WTC11 (cell line): ENCODE data around the gene DOCK1. TPM values are rescaled to one million over a fixed set of nuclear protein-coding genes. Genes with fewer than 3 reads are reported as not detected.
A peak's percentile ranks its signal among the peaks of the same experiment; 100 is the strongest.

Source experiments
- ATAC-seq: fragments of 200-7000 bp; cut with Tn5 transposase; 2 replicates; pipeline ENCODE4 v1.10.0; 2021; ENCODE audit warnings: mild to moderate bottlenecking, moderate library complexity
- CTCF ChIA-PET: fragments of 300-600 bp; sonication (Branson Sonifier 250); formaldehyde crosslinking; loops from one replicate; lab custom pipeline; 2021; ENCODE audit warnings: antibody characterized with exemption; lab: Charles Lee
- POLR2A ChIA-PET: fragments of 350-600 bp; sonication (Branson Sonifier 250); formaldehyde crosslinking; loops from one replicate; lab custom pipeline; 2021; ENCODE audit warnings: antibody characterized with exemption; lab: Charles Lee
- DNase-seq: peaks from one replicate; pipeline ENCODE4 v3.0.0; 2021; ENCODE audit warnings: low spot score
- H3K27ac Mint-ChIP-seq: 2 replicates; pipeline ENCODE4 v1.8.0; 2021; ENCODE audit warnings: mixed read lengths
- H3K27me3 Mint-ChIP-seq: 2 replicates; pipeline ENCODE4 v1.8.0; 2021; ENCODE audit warnings: low read depth, mild to moderate bottlenecking, moderate library complexity, mixed read lengths
- H3K36me3 Mint-ChIP-seq: 2 replicates; pipeline ENCODE4 v1.8.0; 2021; ENCODE audit warnings: mixed read lengths
- H3K4me1 Mint-ChIP-seq: 2 replicates; pipeline ENCODE4 v1.8.0; 2022; ENCODE audit warnings: mixed read lengths
- H3K4me3 Mint-ChIP-seq: 2 replicates; pipeline ENCODE4 v1.8.0; 2021; ENCODE audit warnings: mild to moderate bottlenecking, moderate library complexity, mixed read lengths
- H3K9me3 Mint-ChIP-seq: 2 replicates; pipeline ENCODE4 v1.8.0; 2021; ENCODE audit warnings: mixed read lengths
- AR ChIP-seq: fragments of 250-450 bp; sonication (Bioruptor Pico); IDR thresholded peaks from 2 replicates; pipeline ENCODE4 v1.9.0; 2021; ENCODE audit warnings: mild to moderate bottlenecking
- ARID4B ChIP-seq: sonication (generic); formaldehyde crosslinking; IDR thresholded peaks from 2 replicates; pipeline ENCODE4 v1.8.0; 2023; ENCODE audit warnings: missing genetic modification reagents, mild to moderate bottlenecking, borderline replicate concordance
- CREB1 ChIP-seq: sonication (generic); formaldehyde crosslinking; IDR thresholded peaks from 2 replicates; pipeline ENCODE4 v1.8.0; 2023; ENCODE audit warnings: mild to moderate bottlenecking, missing genetic modification reagents
- HMGXB4 ChIP-seq: sonication (generic); formaldehyde crosslinking; IDR thresholded peaks from 2 replicates; pipeline ENCODE4 v1.8.1; 2023; ENCODE audit warnings: mild to moderate bottlenecking, moderate library complexity, missing genetic modification reagents
- PRDM15 ChIP-seq: sonication (generic); formaldehyde crosslinking; IDR thresholded peaks from 2 replicates; pipeline ENCODE4 v1.8.0; 2022; ENCODE audit warnings: missing genetic modification reagents
- SOX15 ChIP-seq: fragments of 250-450 bp; sonication (Bioruptor Pico); IDR thresholded peaks from 2 replicates; pipeline ENCODE4 v1.9.0; 2021; ENCODE audit warnings: mild to moderate bottlenecking
- SP1 ChIP-seq: sonication (generic); formaldehyde crosslinking; conservative IDR thresholded peaks from 2 replicates; pipeline ENCODE4 v1.8.1; 2022; ENCODE audit warnings: missing genetic modification reagents
- STAT6 ChIP-seq: sonication (generic); formaldehyde crosslinking; conservative IDR thresholded peaks from 2 replicates; pipeline ENCODE4 v1.8.1; 2023; ENCODE audit warnings: mild to moderate bottlenecking, low read depth, missing genetic modification reagents, moderate library complexity
- TEAD1 ChIP-seq: sonication (generic); formaldehyde crosslinking; IDR thresholded peaks from 2 replicates; pipeline ENCODE4 v1.8.0; 2022; ENCODE audit warnings: mild to moderate bottlenecking, missing genetic modification reagents
- ZNF396 ChIP-seq: fragments of 250-450 bp; sonication (Bioruptor Pico); IDR thresholded peaks from 2 replicates; pipeline ENCODE4 v1.8.0; 2021; ENCODE audit warnings: mild to moderate bottlenecking, moderate library complexity, borderline replicate concordance
- ZNF423 ChIP-seq: fragments of 250-450 bp; sonication (Bioruptor Pico); IDR thresholded peaks from 2 replicates; pipeline ENCODE4 v2.1.2; 2022; ENCODE audit warnings: mild to moderate bottlenecking, moderate library complexity
- ZNF532 ChIP-seq: fragments of 250-450 bp; sonication (Bioruptor Pico); IDR thresholded peaks from 2 replicates; pipeline ENCODE4 v1.9.0; 2021; ENCODE audit warnings: mild to moderate bottlenecking, borderline replicate concordance
- ZNF671 ChIP-seq: fragments of 250-450 bp; sonication (Bioruptor Pico); IDR thresholded peaks from 2 replicates; pipeline ENCODE4 v1.8.0; 2021; ENCODE audit warnings: mild to moderate bottlenecking
- ZSCAN18 ChIP-seq: fragments of 250-450 bp; sonication (Bioruptor Pico); IDR thresholded peaks from 2 replicates; pipeline ENCODE4 v2.1.2; 2022; ENCODE audit warnings: mild to moderate bottlenecking, moderate library complexity
- total RNA-seq: library from RNA; stranded (reverse); gene quantifications from 3 replicates; pipeline ENCODE4 v1.2.3, GENCODE V29; 2021

DOCK1 gene
- total RNA-seq, 1 experiment from 2014 or later = 52.1 TPM

- TF ChIP-seq HMGXB4 (CRISPR knock-in tag) (no peak), ZNF671 (no peak)
These were observed 311.0 kb downstream of the DOCK1 start (continued) for GRCh38 chr10:127216274-127216673.

GRCh38 chr10:127216786-127217185 is 311.6 kb downstream of the DOCK1 start:
- Mint-ChIP-seq H3K27me3 (no peaks in the 10 kb centered on the region), H3K36me3 (peaks cover 11% of the 10 kb centered on the region), H3K4me3 (peak overlapping the region; percentile 21; the same call in 1 of the 2 replicates), H3K27ac (peak overlapping the region; percentile 98), H3K9me3 (peaks cover 14% of the 10 kb centered on the region), H3K4me1 (peaks cover 38% of the 10 kb centered on the region)
- ChIA-PET CTCF (interaction anchor here (1.5 kb wide), 2 partner anchors 22 to 27 kb away, joined by 5 to 8 read pairs; no protein-coding TSS in a partner anchor), POLR2A (no interaction called here)
- ATAC-seq = peak; percentile 63
- DNase-seq = no peak
- TF ChIP-seq CREB1 (CRISPR knock-in tag) (no peak), TEAD1 (no peak), AR (no peak), ZNF423 (CRISPR knock-in tag) (no peak), ZSCAN18 (CRISPR knock-in tag) (no peak), SP1 (no peak), PRDM15 (CRISPR knock-in tag) (no peak), ZNF396 (CRISPR knock-in tag) (no peak), ARID4B (CRISPR knock-in tag) (no peak), ZNF532 (CRISPR knock-in tag) (no peak), SOX15 (CRISPR knock-in tag) (no peak), STAT6 (CRISPR knock-in tag) (no peak)
